H1 (cell line): Measurements from ENCODE around the gene CYREN. TPM values are rescaled to one million over a fixed set of nuclear protein-coding genes. Genes with fewer than 3 reads are reported as not detected.

Experiments
- CBX8 ChIP-seq: fragments of 300-800, 300-1000 bp; sonication (generic); IDR thresholded peaks from 2 replicates; pipeline ENCODE4 v1.7.1; 2016; ENCODE audit warnings: low read depth, low read length, borderline replicate concordance
- CHD1 ChIP-seq: IDR thresholded peaks from 2 replicates; pipeline ENCODE4 v1.6.1; 2012; ENCODE audit warnings: low read depth, low read length, improper control_type of control experiment
- CTBP2 ChIP-seq: IDR thresholded peaks from 2 replicates; pipeline ENCODE4 v1.7.0; 2011; ENCODE audit warnings: borderline replicate concordance, mild to moderate bottlenecking, moderate library complexity, mixed read lengths, low read length; ENCODE audit not compliant: insufficient read depth, insufficient read length
- HDAC2 ChIP-seq, 2 experiments: fragments of 300-600 bp in 1 of 2; sonication (generic) in 1 of 2; IDR thresholded peaks; 2 replicates each; pipeline ENCODE4 v1.6.1; 2011 to 2012; ENCODE audit warnings: low read depth in 2 of 2, low read length in 2 of 2, mild to moderate bottlenecking in 2 of 2, moderate library complexity in 2 of 2, borderline replicate concordance in 1 of 2, inconsistent platforms in 1 of 2
- MAFK ChIP-seq: IDR thresholded peaks from 2 replicates; pipeline ENCODE4 v1.6.1; 2012; ENCODE audit warnings: low read depth, mild to moderate bottlenecking, improper control_type of control experiment, low read length
- NANOG ChIP-seq: IDR thresholded peaks from 2 replicates; pipeline ENCODE4 v1.6.1; 2011; ENCODE audit warnings: low read length, low read depth, mild to moderate bottlenecking, inconsistent platforms; ENCODE audit not compliant: insufficient read depth, poor library complexity, severe bottlenecking
- PHF8 ChIP-seq: fragments of 200-600 bp; sonication (generic); conservative IDR thresholded peaks from 2 replicates; pipeline ENCODE4 v1.7.1; 2012; ENCODE audit warnings: low read depth, mild to moderate bottlenecking, inconsistent platforms, low read length, moderate library complexity
- POU5F1 ChIP-seq: IDR thresholded peaks from 2 replicates; pipeline ENCODE4 v1.6.1; 2011; ENCODE audit warnings: low read depth, mild to moderate bottlenecking, low read length, moderate library complexity
- SIN3A ChIP-seq, 2 experiments: IDR thresholded peaks in 1 of 2; conservative IDR thresholded peaks in 1 of 2; 2 replicates each; pipeline ENCODE4 v1.6.1; 2011 to 2012; ENCODE audit warnings: low read length in 2 of 2, improper control_type of control experiment in 1 of 2, low read depth in 1 of 2, mild to moderate bottlenecking in 1 of 2
- TAF1 ChIP-seq: IDR thresholded peaks from 2 replicates; pipeline ENCODE4 v1.6.1; 2011; ENCODE audit warnings: mild to moderate bottlenecking, low read depth, low read length
- polyA plus RNA-seq, 7 experiments: library from polyadenylated mRNA; depleted of rRNA in 3 of 7; stranded (reverse) in 5 of 7; unstranded in 2 of 7; fragments of >200 nt in 5 of 7; fragments of 200-250 nt in 2 of 7; gene quantifications; 1 replicate in 5 of 7; 2 replicates in 1 of 7; 4 replicates in 1 of 7; pipeline versions ENCODE4 v1.2.1 to v1.2.3, GENCODE V29; 2011 to 2013; ENCODE audit warnings: missing spikeins in 2 of 7, mixed read lengths in 2 of 7
- total RNA-seq: library from RNA; stranded (reverse); fragmentation: NEBNext Ultra II Directional; extraction: Animal tissue kit (Norgen Biotek cat#: 25700); gene quantifications from 2 replicates; pipeline ENCODE4 v1.2.1, GENCODE V29; 2021
- TF ChIP-seq, protein P1 (sequence below): fragments of 300-600 bp; sonication (generic); IDR thresholded peaks from 2 replicates; pipeline ENCODE4 v1.7.1; 2012; ENCODE audit warnings: low read length, moderate library complexity, mild to moderate bottlenecking, inconsistent platforms; ENCODE audit not compliant: insufficient replicate concordance

Gene CYREN
- total and polyA plus RNA-seq, 2 of the 8 experiments (the other 6 are each of a cell fraction or from before 2014, with no cell fraction given) = 25.1 to 46.2 TPM

DNA sequence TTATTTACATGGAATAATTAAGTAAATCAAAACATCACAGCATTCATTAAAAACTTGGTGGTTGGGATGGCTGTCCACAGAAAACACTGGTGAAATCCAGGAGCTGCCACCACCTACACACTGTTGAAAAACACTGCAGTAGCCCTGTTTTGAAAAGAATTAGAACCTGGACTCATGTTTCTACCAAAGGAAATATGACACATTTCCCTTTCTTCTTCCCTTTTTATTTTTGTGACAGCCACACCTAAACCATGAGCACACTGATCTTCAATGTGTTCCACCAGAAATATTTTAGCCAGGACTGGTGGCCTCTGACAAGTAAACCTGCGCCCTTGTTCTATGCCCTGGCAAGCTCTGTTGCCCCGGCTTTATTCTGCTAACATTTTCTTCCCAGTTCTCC, 19.4 kb downstream of the CYREN start (continued):
- TF ChIP-seq, protein P1, sequence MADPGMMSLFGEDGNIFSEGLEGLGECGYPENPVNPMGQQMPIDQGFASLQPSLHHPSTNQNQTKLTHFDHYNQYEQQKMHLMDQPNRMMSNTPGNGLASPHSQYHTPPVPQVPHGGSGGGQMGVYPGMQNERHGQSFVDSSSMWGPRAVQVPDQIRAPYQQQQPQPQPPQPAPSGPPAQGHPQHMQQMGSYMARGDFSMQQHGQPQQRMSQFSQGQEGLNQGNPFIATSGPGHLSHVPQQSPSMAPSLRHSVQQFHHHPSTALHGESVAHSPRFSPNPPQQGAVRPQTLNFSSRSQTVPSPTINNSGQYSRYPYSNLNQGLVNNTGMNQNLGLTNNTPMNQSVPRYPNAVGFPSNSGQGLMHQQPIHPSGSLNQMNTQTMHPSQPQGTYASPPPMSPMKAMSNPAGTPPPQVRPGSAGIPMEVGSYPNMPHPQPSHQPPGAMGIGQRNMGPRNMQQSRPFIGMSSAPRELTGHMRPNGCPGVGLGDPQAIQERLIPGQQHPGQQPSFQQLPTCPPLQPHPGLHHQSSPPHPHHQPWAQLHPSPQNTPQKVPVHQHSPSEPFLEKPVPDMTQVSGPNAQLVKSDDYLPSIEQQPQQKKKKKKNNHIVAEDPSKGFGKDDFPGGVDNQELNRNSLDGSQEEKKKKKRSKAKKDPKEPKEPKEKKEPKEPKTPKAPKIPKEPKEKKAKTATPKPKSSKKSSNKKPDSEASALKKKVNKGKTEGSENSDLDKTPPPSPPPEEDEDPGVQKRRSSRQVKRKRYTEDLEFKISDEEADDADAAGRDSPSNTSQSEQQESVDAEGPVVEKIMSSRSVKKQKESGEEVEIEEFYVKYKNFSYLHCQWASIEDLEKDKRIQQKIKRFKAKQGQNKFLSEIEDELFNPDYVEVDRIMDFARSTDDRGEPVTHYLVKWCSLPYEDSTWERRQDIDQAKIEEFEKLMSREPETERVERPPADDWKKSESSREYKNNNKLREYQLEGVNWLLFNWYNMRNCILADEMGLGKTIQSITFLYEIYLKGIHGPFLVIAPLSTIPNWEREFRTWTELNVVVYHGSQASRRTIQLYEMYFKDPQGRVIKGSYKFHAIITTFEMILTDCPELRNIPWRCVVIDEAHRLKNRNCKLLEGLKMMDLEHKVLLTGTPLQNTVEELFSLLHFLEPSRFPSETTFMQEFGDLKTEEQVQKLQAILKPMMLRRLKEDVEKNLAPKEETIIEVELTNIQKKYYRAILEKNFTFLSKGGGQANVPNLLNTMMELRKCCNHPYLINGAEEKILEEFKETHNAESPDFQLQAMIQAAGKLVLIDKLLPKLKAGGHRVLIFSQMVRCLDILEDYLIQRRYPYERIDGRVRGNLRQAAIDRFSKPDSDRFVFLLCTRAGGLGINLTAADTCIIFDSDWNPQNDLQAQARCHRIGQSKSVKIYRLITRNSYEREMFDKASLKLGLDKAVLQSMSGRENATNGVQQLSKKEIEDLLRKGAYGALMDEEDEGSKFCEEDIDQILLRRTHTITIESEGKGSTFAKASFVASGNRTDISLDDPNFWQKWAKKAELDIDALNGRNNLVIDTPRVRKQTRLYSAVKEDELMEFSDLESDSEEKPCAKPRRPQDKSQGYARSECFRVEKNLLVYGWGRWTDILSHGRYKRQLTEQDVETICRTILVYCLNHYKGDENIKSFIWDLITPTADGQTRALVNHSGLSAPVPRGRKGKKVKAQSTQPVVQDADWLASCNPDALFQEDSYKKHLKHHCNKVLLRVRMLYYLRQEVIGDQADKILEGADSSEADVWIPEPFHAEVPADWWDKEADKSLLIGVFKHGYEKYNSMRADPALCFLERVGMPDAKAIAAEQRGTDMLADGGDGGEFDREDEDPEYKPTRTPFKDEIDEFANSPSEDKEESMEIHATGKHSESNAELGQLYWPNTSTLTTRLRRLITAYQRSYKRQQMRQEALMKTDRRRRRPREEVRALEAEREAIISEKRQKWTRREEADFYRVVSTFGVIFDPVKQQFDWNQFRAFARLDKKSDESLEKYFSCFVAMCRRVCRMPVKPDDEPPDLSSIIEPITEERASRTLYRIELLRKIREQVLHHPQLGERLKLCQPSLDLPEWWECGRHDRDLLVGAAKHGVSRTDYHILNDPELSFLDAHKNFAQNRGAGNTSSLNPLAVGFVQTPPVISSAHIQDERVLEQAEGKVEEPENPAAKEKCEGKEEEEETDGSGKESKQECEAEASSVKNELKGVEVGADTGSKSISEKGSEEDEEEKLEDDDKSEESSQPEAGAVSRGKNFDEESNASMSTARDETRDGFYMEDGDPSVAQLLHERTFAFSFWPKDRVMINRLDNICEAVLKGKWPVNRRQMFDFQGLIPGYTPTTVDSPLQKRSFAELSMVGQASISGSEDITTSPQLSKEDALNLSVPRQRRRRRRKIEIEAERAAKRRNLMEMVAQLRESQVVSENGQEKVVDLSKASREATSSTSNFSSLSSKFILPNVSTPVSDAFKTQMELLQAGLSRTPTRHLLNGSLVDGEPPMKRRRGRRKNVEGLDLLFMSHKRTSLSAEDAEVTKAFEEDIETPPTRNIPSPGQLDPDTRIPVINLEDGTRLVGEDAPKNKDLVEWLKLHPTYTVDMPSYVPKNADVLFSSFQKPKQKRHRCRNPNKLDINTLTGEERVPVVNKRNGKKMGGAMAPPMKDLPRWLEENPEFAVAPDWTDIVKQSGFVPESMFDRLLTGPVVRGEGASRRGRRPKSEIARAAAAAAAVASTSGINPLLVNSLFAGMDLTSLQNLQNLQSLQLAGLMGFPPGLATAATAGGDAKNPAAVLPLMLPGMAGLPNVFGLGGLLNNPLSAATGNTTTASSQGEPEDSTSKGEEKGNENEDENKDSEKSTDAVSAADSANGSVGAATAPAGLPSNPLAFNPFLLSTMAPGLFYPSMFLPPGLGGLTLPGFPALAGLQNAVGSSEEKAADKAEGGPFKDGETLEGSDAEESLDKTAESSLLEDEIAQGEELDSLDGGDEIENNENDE = no peak
- TF ChIP-seq NANOG (no peak), TAF1 (no peak), MAFK (no peak), PHF8 (no peak), CTBP2 (no peak), POU5F1 (no peak), CBX8 (no peak), CHD1 (no peak), HDAC2 (IDR thresholded peaks at IDR 0.05; ENCODE audit: borderline replicate concordance in 1 of 2, low read depth in 2 of 2, low read length in 2 of 2) (no peak), SIN3A (conservative IDR thresholded peaks at IDR 0.05 in 1 of 2, IDR thresholded peaks at IDR 0.05 in 1 of 2; ENCODE audit: low read depth in 1 of 2, low read length in 2 of 2) (no peak)
